SK-N-MC (cell line): ENCODE measurements around the gene MRPL42.

Experiments used
- EZH2 ChIP-seq: fragments of 200-600 bp; sonication (generic); IDR thresholded peaks from one replicate; pipeline ENCODE4 v1.6.1; 2017; ENCODE audit warnings: antibody characterized with exemption
- FOXP2 ChIP-seq: optimal IDR thresholded peaks from 2 replicates; pipeline ENCODE3; 2011; ENCODE audit warnings: mild to moderate bottlenecking, moderate library complexity; ENCODE audit not compliant: insufficient read depth; ENCODE audit errors: extremely low read length, control extremely low read depth

DNA sequence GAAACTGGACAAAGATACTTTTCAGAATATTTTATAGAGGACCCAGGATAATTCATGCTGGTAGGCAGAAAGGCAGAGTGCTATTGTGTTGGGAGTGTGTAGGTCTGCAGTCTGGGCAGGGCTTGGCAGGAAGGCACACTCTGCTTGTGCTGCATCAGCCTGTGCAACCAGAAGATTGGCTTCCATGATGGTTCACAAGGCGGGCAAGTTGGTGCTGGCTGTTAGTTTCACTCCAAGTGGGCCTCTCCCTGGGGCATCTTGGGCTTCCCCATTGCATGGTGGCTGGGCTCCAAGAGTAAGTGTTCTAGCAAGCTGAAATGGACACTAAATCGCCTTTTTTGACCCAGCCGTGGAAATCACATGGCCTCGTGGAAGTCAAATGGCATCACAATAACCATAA is 23.7 kb upstream of the MRPL42 start:
- TF ChIP-seq FOXP2 = no peak
- TF ChIP-seq EZH2 = no peak
